HG02885 (cell line): Measurements from ENCODE around the gene C4orf51.

ENCODE experiments used
- ATAC-seq: cut with Tn5 transposase; IDR thresholded peaks from one replicate; pipeline ENCODE4 v1.9.1; 2021; ENCODE audit warnings: mild to moderate bottlenecking; ENCODE audit not compliant: unreplicated experiment, poor library complexity

Gene C4orf51

GRCh38 chr4:145703850-145704497, 24.0 kb downstream of the C4orf51 start:
- ATAC-seq: no peak

DNA sequence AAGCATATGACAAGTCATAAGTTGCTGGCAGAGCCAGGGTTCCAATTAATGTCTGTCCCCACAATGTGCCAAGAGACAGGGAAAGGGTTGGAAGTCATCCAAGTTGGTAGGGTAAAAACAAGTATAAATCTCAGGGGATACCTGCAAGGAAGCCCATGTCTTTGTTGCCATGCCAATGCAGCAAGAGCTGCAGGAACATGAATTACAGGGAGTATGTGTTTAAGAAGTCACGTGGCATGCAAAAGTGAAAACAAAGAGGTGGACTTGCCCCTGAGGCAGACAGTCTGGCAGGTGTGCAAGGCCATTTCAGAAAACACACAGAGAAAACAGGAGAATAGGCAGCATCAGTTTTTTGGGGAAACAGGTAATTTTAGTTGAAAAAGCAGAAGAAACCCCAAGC, 29.4 kb downstream of the C4orf51 start:
- peak; percentile 33 for ATAC-seq

GRCh38 chr4:145709843-145710242, 29.9 kb downstream of the C4orf51 start:
- peak; percentile 92 for ATAC-seq

DNA sequence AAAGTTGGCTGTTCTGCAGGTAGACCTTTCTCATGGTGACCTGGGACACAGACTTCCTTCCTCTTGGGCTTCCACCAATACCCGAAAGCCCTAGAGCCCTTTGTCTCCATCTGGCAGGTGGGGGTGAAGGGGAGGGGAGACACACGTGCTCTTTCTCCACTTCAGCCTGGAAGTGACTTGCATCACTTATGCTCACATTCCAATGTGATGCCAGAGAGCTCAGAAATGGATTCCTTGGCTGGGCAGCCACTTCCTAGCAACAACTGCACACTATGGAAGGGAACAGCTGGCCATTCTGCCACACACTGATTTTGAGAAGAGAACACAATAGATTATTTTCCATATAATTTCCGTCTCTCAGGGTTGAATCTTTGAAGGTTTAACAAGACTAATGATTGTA, 36.3 kb downstream of the C4orf51 start:
- no peak for ATAC-seq

GRCh38 chr4:145716661-145717200, 36.8 kb downstream of the C4orf51 start:
- ATAC-seq: no peak

- ATAC-seq: peak; percentile 64
Observed at GRCh38 chr4:145719752-145720624, 40.0 kb downstream of the C4orf51 start.

- peak; percentile 56 for ATAC-seq
Observed at GRCh38 chr4:145720656-145721055, 40.7 kb downstream of the C4orf51 start.

- ATAC-seq: no peak
Observed at GRCh38 chr4:145722561-145722960, 42.6 kb downstream of the C4orf51 start.

GRCh38 chr4:145723336-145723735, 43.4 kb downstream of the C4orf51 start:
- ATAC-seq: no peak

DNA sequence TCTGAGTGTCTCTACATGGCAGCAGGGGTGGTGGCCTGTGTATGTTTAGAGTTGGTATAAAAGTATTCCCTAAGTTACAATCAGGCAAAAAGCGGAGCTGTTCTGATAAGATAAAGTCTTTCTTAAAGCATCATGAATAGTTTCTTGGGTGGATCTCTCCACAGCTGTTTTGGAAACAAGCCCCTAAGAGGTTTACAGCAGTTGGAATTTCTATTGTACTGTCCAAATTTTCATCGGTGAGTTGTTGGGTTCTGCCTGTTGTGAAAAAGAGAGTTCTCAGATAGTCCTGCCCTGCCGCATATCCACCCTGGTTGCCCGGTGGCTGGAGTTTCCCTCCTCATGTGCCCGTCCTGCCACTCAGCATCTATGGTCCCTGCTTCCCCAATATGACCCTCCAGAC, 50.1 kb downstream of the C4orf51 start:
- ATAC-seq: no peak

- no peak for ATAC-seq
Observed at GRCh38 chr4:145731028-145731427, 51.1 kb downstream of the C4orf51 start.

DNA sequence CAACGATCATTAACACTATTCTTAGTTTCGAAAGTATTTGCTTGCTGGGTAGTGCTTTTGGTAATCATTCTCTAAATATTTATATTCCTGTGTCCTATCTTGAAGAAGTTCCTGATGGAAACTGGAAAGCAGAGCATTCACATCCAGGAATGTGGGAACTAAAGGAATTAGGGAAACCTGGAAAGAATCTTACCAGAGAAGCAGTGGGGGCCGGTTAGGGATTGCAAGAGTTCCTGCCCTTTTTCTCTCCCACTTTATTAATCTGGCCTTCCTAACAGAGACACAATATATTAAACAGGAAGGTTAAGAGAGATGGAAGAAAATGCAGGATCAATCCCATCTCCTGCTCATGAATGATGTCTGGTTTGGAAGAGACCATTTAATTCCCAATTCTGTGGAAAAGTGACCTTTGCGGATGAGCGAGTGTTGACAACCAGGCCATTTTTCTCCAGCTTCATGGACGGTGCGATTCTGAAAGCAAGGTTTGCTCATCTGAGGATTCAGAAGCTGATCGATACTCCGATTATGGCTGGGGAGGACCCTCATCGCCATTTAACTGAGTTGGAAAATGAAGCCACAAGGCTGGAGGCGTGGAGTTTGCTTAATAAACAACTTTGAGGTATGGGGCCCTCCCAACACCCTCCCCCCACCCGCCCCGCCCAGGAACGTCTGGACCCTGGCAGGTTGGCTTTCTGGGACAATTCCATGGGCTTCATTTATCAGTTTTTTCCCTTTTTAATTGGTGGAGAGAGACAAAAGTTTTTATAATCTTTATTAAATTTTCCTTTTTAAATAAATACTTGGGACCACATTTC, 52.3 kb downstream of the C4orf51 start:
- no peak for ATAC-seq

- peak; percentile 86 for ATAC-seq
Observed at GRCh38 chr4:145732895-145733880, 53.2 kb downstream of the C4orf51 start.

DNA sequence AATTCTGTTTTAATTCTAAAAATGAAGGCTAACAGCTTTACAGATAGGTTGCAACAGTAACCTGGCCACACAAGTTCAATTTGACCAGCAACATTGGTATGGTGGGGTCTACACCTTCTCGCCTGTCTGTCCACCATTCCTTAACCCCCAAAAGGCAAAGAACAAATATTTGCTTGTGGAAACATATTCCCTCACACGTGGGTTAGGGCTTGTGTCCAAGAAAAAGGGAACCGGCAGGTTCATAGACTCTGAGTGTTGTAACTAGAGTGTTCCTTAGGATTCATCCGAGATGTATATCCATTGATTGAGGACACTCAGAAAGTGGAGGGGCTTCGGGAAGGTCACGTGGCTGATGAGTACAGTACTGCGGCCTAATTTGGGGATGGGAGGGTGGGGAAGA, 54.1 kb downstream of the C4orf51 start:
- ATAC-seq: no peak

DNA sequence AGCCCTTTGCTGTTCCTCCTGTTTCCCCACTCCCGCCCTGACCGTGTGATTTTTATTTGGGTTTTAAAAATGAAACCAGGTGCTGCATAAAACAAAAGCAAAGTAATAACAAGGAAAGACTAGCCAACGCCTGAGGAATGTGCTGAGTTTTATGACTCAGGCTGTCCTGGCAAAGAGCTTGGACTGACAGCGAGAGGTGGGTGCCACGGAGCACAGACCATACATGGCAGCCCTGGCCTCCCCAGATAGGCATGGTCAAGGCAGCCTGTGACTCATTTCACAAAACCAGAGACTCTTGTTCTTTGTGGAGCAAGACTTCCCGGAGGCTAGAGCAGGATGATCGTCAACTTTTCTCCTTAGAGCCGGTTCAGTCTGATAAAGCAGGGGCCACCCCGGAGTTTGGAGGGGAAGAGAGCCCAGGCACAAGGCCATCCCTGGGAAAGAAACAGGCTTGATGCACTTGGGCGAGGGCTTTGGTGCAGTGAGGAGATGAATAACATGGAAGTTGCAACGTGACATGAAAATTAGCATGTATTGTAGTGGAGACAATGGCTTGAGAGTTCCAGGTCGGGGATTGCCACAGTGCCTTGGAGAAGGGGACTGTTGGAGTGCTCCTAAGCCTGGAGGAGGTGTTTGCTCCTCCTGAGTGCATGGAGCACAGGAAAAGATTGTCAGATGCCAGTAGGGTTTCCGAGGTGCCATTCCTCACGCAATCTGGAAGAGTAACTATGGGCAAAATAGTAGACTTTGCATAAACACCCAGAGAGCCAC, 54.8 kb downstream of the C4orf51 start:
- ATAC-seq: peak; percentile 53

GRCh38 chr4:145735347-145735675, 55.4 kb downstream of the C4orf51 start:
- ATAC-seq: no peak

- ATAC-seq: no peak
Observed at GRCh38 chr4:145735827-145736226, 55.9 kb downstream of the C4orf51 start.

DNA sequence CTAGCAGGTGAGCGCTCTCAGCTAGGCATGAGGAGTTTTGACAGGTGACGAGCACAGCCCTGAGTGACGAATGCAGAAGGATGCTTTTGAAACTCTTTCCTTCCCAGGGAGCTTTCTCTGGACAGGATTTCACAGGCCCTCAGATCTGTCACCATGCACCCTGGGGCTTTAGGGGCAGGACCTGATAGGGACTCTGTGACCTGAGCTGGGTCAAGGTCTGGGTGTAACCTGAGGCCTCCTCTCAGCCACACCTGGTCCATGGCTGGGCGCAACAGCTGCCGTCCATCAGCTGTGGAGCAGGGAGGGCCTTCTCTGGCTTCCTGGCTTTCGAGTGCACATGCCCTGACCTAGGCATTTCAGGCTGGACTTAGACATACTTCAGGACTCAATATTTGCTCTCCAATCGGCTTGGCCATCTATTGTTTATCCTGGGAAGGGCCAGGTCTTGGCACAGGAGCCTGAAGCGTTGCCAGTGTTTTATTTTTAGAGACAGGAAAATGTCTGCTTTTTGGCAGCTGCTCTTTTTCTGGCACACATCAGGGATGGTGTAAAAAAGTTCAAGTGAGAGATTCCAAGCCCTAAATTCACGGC, 56.4 kb downstream of the C4orf51 start:
- ATAC-seq: no peak
